MM.1S (cell line): ENCODE measurements around the gene FPGS.

Experiments
- DNase-seq: peaks from one replicate; pipeline ENCODE4 v3.0.0-alpha.2; 2015
- H2AFZ ChIP-seq: fragments of 300-600 bp; sonication (generic); 2 replicates; pipeline ENCODE4 v1.6.0; 2016; ENCODE audit warnings: antibody characterized with exemption, low read length
- H3F3A ChIP-seq: fragments of 300-600 bp; sonication (generic); 2 replicates; pipeline ENCODE4 v1.6.1; 2016; ENCODE audit warnings: mild to moderate bottlenecking, antibody characterized with exemption, low read length, moderate library complexity, mixed read lengths; ENCODE audit not compliant: insufficient read depth
- H3K27ac ChIP-seq: fragments of 300-600 bp; sonication (generic); 2 replicates; pipeline ENCODE4 v1.5.1; 2016; ENCODE audit warnings: mild to moderate bottlenecking, low read length
- H3K27me3 ChIP-seq: fragments of 300-600 bp; sonication (generic); replicated peaks from 2 replicates; pipeline ENCODE4 v1.6.0; 2016; ENCODE audit warnings: low read length; ENCODE audit not compliant: insufficient read depth
- H3K36me3 ChIP-seq: fragments of 300-600 bp; sonication (generic); replicated peaks from 2 replicates; pipeline ENCODE4 v1.6.1; 2016; ENCODE audit warnings: mild to moderate bottlenecking, low read length, mixed read lengths; ENCODE audit not compliant: insufficient read depth
- H3K4me1 ChIP-seq: fragments of 300-600 bp; sonication (generic); 2 replicates; pipeline ENCODE4 v1.6.1; 2016; ENCODE audit warnings: low read length, mixed read lengths
- H3K4me2 ChIP-seq: fragments of 300-600 bp; sonication (generic); 2 replicates; pipeline ENCODE4 v1.6.0; 2016; ENCODE audit warnings: low read depth, low read length
- H3K4me3 ChIP-seq: fragments of 300-600 bp; sonication (generic); 2 replicates; pipeline ENCODE4 v1.5.1; 2016; ENCODE audit warnings: low read length, mixed read lengths
- H3K79me2 ChIP-seq: fragments of 300-600 bp; sonication (generic); 2 replicates; pipeline ENCODE4 v1.6.1; 2016; ENCODE audit warnings: mixed run types, low read length, mixed read lengths
- H3K9ac ChIP-seq: fragments of 300-600 bp; sonication (generic); 2 replicates; pipeline ENCODE4 v1.6.1; 2016; ENCODE audit warnings: low read length, mixed read lengths
- H3K9me2 ChIP-seq: fragments of 300-600 bp; sonication (generic); replicated peaks from 2 replicates; pipeline ENCODE4 v1.6.1; 2016; ENCODE audit warnings: mild to moderate bottlenecking, low read length, mixed read lengths; ENCODE audit not compliant: insufficient read depth
- H3K9me3 ChIP-seq: fragments of 300-600 bp; sonication (generic); replicated peaks from 2 replicates; pipeline ENCODE4 v1.6.1; 2016; ENCODE audit warnings: mild to moderate bottlenecking, low read length, mixed read lengths; ENCODE audit not compliant: insufficient read depth
- H4K20me1 ChIP-seq: fragments of 300-600 bp; sonication (generic); 2 replicates; pipeline ENCODE4 v1.6.1; 2016; ENCODE audit warnings: mild to moderate bottlenecking, low read length, moderate library complexity, mixed read lengths; ENCODE audit not compliant: insufficient read depth
- CTCF ChIP-seq: fragments of 300-600 bp; sonication (generic); IDR thresholded peaks from 2 replicates; pipeline ENCODE4 v1.5.1; 2016; ENCODE audit warnings: antibody characterized with exemption, low read length, mixed read lengths
- EZH2 ChIP-seq: fragments of 300-600 bp; sonication (generic); optimal IDR thresholded peaks from 2 replicates; pipeline ENCODE3; 2017; ENCODE audit warnings: low read depth, mild to moderate bottlenecking, antibody characterized with exemption, low read length, mixed read lengths
- EZH2phosphoT487 ChIP-seq: fragments of 300-600 bp; sonication (generic); IDR thresholded peaks from 2 replicates; pipeline ENCODE4 v1.6.1; 2018; ENCODE audit warnings: antibody characterized with exemption, low read length

FPGS gene

GRCh38 chr9:127769101-127769500 lies 33.6 kb upstream of the FPGS start:
- Histone ChIP-seq H3K9me2 (no peaks in the 10 kb centered on the region), H3K9ac (no peak overlapping the region), H3K27ac (no peak overlapping the region), H3K36me3 (peaks cover 4% of the 10 kb centered on the region; the same call in 1 of the 2 replicates), H3K4me2 (no peak overlapping the region), H3K27me3 (no peaks in the 10 kb centered on the region), H4K20me1 (no peaks in the 10 kb centered on the region), H3K79me2 (peaks cover 45% of the 10 kb centered on the region), H3K9me3 (no peaks in the 10 kb centered on the region), H3K4me1 (peaks cover 20% of the 10 kb centered on the region), H2AFZ (no peak overlapping the region), H3F3A (peaks cover 25% of the 10 kb centered on the region; the same call in 1 of the 2 replicates), H3K4me3 (no peak overlapping the region)
- DNase-seq, result no peak
- TF ChIP-seq EZH2phosphoT487, result no peak
- no peak for TF ChIP-seq CTCF
- no peak for TF ChIP-seq EZH2

- DNase-seq, result no peak
- H3K4me2 ChIP-seq, result peak overlapping the region; percentile 90
- no peak overlapping the region for H2AFZ ChIP-seq
- peaks cover 23% of the 10 kb centered on the region for H3K4me1 ChIP-seq
- peak overlapping the region; percentile 51; the same call in 1 of the 2 replicates for H3K9ac ChIP-seq
- TF ChIP-seq CTCF (no peak), EZH2phosphoT487 (no peak), EZH2 (no peak)
- H4K20me1 ChIP-seq, result no peaks in the 10 kb centered on the region
- H3K9me3 ChIP-seq, result no peaks in the 10 kb centered on the region
- peak overlapping the region; percentile 74 for H3K4me3 ChIP-seq
- peaks cover 54% of the 10 kb centered on the region for H3K79me2 ChIP-seq
- peaks cover 26% of the 10 kb centered on the region; the same call in 1 of the 2 replicates for H3F3A ChIP-seq
- peak overlapping the region; percentile 58; the same call in 1 of the 2 replicates for H3K27ac ChIP-seq
- H3K9me2 ChIP-seq, result no peaks in the 10 kb centered on the region
- H3K36me3 ChIP-seq, result peaks cover 6% of the 10 kb centered on the region; the same call in 1 of the 2 replicates
- H3K27me3 ChIP-seq, result no peaks in the 10 kb centered on the region
Measured at GRCh38 chr9:127769929-127770582, 32.6 kb upstream of the FPGS start.

- Histone ChIP-seq H3F3A (peaks cover 26% of the 10 kb centered on the region; the same call in 1 of the 2 replicates), H2AFZ (peak overlapping the region; percentile 30; the same call in 1 of the 2 replicates), H3K79me2 (peaks cover 58% of the 10 kb centered on the region), H3K36me3 (peaks cover 6% of the 10 kb centered on the region; the same call in 1 of the 2 replicates), H3K4me2 (peak overlapping the region; percentile 90), H4K20me1 (no peaks in the 10 kb centered on the region), H3K27ac (peak overlapping the region; percentile 58; the same call in 1 of the 2 replicates), H3K4me3 (peak overlapping the region; percentile 74), H3K9ac (peak overlapping the region; percentile 51; the same call in 1 of the 2 replicates), H3K9me2 (no peaks in the 10 kb centered on the region), H3K9me3 (no peaks in the 10 kb centered on the region), H3K4me1 (peaks cover 23% of the 10 kb centered on the region), H3K27me3 (no peaks in the 10 kb centered on the region)
- TF ChIP-seq EZH2phosphoT487 (no peak), CTCF (no peak), EZH2 (no peak)
- no peak for DNase-seq
Measured at GRCh38 chr9:127770583-127770904, 32.1 kb upstream of the FPGS start.
